GM19468 (cell line): ENCODE results near the gene PFKL.

Experiments
- ATAC-seq: cut with Tn5 transposase; IDR thresholded peaks from one replicate; pipeline ENCODE4 v1.9.1; 2021; ENCODE audit warnings: mild to moderate bottlenecking, moderate library complexity, moderate number of reproducible peaks; ENCODE audit not compliant: unreplicated experiment; ENCODE audit errors: extremely low read depth

Gene PFKL

DNA sequence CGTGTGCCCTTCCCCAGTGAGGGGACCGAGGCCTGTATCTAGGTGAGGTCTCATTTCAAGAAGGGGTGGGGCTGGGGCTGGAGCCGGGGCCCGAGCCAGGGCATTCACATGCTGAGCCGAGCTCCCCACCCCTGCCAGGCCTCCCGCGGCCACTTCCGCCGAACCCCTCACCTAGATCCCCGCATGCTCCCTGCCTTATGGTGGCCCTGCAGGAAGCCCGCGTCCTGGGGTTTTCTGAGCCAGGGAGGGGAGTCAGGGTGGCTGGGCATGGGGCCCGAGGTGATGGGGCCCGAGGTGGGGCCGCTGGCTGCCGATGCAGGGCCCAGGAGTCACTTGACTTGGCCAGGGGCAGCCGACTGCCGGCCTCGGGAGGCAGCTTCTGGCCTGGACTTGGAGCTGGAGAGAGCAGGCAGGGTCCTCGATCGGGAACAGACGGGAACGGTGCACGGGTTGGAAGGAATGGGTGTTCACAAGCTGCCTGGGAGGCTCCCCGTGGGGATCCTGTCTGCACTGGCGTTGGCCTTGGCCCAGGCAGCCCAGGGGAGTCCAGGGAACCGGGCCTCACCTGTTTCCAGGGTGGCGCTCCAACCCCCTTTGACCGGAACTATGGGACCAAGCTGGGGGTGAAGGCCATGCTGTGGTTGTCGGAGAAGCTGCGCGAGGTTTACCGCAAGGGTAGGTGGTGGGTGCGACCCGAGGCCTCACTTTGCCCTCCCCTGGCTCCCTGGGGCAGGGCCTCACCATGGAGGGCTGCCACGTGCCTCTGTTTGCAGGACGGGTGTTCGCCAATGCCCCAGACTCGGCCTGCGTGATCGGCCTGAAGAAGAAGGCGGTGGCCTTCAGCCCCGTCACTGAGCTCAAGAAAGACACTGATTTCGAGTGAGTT, 25.8 kb downstream of the PFKL start:
- no peak for ATAC-seq

DNA sequence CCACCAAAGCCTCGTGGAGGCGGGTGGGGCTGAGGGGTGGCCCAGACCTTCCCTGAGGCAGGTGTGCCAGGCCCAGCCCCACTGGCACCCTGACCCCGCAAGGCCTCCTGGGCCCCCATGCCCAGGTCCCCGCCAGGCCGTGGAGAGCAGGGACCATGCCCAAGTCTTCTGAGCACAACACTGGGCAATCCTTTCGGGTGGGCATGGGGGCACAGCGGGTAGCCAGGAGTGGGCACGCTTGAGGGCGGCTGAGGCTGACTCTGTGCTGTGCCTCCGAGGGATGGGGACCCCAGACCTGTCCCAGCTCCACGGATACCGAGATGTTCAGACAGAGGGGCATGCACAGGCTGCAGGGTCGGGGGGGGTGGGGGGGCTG, 26.4 kb downstream of the PFKL start:
- no peak for ATAC-seq

DNA sequence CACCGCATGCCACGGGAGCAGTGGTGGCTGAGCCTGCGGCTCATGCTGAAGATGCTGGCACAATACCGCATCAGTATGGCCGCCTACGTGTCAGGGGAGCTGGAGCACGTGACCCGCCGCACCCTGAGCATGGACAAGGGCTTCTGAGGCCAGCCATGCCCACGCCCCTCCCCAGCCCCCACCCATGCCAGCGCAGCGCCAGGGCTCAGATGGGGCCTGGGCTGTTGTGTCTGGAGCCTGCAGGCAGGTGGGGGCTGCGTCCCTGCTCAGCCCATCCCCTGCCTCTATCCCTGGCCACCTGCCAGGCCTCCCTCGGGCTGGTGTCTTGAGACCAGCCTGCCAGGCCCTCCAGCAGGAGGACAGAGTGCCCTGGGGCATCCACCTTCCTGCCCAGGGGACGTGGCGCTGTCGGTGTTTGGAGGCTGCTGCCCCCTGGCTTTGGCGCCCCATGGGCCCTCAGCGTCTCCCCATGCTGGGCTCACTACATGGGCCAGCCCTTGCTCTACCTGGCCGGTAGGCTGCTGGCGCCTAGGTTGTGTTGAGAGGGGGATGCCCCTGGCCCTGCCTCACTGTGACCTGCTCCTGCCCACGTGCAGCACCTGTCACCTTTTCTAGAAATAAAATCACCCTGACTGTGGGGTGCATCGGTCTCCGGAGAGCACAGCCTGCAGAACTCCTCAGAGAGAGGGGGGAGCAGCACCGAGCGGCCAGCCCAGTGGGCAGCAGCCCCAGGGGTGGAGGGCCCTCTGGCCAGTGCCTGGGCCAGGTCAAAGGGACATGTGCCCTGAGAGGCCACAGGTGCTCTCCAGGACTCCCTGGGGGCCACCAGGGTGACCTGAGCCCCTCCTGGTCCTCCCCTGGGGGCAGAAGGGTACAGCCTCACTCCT, 27.1 kb downstream of the PFKL start:
- ATAC-seq: no peak

DNA sequence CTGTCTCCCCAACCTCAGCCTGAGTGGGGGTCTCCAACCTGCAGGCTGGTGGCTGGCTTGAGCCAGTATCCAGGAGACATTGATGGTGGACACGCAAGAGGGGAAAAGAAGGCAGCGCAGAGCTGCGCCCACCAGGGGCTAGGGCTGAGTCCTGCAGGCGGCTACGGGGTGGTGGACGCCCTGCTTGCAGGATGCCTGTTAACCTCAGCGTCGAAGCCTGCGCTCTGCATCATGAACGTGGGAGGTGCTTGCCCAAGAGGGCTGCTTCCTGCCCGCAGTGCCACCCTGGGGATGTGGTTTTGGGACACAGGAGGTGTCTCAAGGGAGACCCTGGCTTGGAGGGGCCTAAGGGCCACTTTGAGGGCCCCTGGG, 27.7 kb downstream of the PFKL start:
- ATAC-seq: no peak

DNA sequence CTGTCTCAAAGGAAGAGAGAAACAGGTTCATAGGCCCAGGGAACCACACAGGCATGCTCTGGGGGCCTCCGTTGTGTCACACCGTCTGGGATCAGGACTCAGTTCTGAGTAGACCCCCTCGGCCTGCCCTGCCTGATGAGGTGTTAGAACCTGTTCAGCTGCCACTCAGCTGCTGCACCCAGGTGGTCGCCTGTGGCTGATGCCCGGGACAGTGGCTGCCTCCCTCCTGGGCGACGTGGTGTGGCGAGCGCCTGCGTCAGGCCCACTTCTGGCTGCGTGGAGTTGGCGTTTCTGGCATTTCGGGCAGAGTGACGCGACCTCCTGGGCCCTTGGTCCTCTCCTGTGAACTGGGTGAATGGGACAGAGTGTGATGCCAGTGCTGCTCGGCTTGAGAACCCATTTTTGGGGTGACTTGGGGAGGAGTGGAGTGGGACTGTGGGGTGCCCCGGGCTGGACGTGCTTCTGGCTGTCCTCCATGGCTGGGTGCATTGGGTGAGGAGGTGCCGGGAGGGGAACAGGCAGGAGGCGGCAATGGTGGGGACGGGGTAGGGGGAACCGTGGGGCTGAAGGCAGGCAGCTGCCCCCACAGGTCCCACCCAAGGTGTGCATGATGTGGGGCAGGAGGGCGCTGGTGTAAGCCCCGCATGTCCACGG, 28.5 kb downstream of the PFKL start:
- no peak for ATAC-seq

DNA sequence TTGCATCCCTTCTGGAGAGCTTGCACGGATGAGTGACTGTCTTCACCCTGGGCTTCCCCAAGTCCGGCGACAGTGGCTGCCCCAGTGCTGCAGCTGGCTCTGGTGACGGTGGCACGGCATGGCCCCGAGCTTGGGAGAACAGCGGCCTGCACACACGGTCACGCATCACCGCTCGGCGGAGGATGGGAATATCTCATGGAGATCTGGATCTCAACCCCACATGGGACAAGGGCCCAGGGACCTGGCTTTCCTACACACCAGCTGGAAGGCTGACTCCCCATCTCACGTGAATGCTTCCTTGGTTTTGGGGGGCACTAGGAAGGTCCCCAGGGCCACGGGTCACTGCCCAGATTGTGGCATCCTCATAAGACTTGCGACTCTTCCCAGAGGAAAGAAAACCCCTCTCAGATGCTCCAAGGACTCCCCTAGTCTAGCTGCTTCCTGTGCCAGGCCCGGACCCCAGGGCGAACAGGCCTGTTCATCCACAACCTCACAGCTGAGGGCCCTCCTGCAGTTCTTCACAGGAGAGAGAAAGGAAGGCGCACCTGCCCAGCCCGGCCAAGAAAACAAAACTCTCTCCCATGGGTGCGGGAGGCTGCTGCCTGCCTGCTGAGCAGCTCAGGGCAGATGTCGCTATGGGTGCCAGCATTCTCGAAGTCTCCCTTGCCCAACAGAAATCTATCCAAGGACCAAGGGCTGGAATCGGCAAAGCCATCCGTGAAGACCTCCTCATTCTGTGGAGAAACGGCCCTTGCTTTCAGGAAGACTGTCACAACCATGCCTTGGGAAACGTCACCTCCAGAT, 29.4 kb downstream of the PFKL start:
- ATAC-seq: no peak

DNA sequence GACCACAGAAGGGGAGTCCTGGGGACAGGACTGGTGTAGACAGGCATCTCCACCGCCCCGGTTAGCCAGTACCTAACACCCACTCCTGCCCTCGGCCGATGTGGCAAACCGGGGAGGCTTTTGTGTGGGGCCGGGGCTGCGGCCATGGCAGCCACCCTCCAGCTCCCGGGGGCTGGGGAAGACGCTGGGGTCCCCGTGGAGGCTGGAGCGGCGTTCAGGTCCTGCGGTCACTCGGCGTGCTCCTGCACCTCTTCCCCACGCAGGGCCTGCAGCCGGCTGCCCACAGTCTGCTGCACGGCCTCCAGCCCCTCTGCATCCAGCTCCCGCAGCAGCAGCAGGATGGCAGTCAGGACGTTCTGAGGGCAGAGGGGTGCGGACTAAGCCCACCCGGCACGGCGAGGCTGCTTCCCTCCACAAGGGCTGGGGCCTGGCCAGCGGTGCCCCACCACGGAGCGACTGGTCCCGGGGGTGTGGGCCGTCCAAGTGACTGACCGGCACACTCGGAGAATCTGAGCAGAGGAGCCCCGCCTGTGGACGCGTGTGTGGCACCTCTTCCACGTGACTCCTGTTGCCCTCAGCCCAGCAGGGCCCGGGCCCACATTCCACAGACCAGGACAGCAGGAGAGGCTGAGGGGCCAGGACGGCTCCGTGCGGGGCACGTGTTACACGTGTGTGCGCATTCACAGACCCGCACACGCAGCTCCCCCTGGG, 30.3 kb downstream of the PFKL start:
- no peak for ATAC-seq

DNA sequence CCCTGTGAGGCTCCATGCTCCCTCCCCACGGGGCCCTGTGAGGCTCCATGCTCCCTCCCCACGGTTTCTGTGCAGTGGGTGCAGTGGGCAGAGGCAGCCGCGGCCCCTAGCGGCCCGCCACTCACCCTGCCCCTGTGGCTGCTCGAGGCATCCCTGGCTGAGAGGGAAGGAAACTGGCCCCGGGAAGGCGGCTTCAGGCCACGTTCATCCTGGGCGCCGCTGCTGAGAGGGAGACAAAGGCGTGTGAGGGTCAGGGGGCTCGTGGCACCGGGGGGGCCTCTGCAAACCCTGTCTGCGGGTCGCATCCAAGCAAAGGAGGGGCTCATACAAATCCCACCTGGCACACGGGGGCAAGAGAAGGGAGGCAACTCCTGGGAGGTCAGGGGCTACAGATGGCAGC, 30.8 kb downstream of the PFKL start:
- no peak for ATAC-seq

DNA sequence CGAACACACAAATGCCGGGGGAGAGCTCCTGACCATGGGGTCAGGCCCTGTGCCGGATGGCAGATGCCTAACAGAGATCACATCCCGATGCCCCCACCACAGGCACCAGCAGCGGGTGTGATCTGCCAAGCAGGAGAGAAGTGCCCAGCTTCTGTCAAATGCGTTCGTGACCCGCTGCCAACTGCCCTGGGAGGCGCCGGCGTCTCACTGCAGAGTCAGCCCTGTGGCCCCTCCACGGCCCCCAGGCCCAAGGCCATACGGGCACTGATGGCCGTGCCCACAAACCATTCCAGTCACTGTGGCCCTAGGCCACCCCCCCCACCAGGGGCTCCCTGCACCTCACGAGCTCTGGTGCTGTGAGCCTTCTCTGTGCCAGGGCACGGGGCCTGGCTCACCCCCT, 31.4 kb downstream of the PFKL start:
- ATAC-seq: no peak

DNA sequence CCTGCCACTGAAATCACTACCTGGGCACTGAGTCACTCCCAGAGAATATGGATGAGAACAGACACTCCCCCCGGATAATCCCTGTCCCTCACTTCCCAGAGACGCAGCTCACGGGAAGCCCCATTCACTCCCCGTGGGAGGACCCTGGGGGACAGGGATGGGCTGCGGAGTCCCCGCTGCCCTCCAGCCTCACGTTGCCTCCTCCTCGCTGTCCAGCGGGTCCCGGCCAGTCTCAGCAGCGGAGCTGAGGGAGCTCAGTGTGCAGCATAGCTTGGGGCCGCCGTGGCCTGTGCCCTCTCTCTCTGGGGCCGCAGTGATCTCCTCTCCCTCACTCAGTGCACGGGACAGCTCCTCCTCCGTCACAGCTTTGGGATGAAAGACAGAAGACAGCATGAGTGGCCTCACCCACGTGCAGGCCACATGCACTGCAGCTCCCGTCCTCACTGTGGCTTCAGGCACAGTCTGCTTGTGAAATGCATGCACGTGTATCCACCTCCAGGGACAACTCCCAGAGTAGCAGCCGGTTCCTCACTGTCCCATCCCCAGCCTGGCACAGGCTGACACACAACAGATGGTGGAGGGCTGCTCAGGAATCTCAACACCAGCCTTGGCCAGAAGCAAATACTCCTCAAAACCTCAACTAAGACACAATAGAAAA, 31.9 kb downstream of the PFKL start:
- ATAC-seq: no peak

DNA sequence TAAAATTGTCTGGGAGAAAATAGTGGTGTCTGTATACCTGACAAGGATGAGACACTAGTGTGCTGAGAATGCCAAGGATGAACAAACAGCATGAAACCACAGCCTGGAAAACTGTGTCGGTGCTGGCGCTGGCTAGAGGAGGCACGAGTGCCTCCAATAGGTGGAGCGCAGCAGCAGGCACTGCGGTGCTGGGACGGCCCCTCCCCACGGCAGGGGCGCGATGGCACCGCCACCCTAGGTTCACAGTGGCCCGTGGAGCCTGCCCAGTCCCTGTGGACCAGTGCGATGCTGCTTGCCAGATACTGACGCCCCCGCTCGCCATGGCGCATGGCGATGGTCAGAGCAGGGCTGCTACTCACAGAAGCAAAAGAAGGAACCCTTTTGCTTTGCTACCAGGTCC, 32.5 kb downstream of the PFKL start:
- ATAC-seq: no peak

DNA sequence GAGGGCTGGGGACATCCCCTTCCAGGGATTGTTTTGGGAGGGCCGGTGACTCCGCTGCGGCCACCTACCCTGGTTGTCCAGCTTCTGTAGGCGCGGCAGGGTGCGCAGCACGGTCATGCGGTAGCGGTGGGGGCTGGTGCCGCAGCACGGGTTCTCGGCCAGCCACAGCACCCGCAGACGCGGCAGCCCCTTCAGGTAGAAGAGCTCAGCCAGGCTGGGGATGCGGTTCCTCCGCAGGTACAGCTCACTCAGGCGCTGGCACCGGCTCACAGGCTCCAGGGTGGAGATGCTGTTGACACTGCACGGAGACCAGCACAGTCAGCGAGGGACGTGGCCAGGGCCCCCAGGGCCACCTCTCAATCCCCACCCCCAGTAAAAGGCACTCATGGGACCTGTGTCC, 33.1 kb downstream of the PFKL start:
- no peak for ATAC-seq

DNA sequence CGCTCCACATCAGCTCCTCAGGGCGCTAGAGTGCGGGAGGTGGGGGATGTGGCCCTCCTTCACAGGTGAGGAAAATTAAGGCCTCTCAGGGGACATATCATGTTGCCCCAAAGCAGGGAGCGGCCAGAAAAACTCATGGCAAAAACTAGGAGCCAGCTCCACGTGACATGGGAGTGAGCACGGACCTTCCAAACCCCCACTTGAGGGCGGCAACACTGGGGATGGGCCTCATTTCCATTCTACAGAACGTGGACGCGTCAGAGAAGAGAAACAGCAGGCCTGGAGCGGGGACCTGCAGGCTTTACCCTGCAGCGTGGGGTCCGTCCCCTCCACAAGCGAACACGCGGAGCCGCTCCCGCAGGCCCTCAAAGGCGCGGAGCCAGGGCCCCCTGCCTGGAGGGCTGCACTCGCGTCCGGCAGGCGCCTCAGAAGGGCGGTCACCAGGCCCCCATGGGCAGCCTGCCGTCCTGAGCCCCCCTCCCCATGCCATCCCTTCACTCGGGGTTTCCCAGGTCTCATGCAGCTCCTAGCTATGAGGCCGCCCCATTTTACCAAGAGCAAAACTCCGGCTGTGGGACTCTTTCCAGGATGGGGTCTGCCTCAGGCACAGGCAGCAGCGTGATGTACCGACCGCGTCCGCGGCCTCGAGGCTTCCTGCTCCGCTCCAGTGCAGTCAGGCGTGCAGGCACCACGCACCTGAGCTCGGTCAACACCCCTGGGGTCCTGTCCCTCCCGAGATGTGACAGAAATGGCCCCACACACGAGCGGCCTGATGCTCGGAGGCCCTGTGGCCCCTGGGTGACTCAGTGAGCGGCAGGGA, 33.9 kb downstream of the PFKL start:
- ATAC-seq: no peak

DNA sequence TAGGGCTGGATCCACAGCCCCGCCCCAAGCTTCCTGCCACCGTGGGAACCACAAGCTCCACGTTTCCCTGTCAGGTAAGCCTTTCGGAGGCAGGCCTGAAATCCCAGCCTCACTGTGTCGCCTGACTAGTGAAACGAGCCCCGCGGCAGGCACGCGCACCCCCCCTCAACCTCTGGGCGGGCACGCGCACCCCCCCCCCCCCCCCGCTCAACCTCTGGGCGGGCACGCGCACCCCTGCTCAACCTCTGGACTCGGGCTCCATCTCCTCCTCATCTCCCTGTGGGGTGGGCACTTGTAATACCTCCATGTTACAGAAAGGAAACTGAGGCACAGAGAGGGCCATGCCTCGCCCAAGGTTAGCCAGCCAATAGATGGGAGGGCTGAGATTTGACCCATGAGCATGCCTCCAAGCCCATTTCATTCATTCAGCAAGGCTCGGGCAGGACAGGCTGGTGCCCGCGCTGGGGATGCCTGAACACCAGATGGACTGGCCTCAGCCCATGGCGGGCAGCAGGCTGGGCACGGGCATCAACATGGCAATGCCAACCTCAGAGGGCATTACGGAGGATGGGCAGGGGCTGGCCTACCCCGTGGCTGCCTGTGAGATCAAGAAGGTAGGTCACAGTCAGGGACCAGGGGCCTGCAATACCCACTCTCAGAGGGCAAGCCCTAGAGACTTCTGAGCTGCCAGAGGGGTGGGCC, 34.6 kb downstream of the PFKL start:
- ATAC-seq: no peak

DNA sequence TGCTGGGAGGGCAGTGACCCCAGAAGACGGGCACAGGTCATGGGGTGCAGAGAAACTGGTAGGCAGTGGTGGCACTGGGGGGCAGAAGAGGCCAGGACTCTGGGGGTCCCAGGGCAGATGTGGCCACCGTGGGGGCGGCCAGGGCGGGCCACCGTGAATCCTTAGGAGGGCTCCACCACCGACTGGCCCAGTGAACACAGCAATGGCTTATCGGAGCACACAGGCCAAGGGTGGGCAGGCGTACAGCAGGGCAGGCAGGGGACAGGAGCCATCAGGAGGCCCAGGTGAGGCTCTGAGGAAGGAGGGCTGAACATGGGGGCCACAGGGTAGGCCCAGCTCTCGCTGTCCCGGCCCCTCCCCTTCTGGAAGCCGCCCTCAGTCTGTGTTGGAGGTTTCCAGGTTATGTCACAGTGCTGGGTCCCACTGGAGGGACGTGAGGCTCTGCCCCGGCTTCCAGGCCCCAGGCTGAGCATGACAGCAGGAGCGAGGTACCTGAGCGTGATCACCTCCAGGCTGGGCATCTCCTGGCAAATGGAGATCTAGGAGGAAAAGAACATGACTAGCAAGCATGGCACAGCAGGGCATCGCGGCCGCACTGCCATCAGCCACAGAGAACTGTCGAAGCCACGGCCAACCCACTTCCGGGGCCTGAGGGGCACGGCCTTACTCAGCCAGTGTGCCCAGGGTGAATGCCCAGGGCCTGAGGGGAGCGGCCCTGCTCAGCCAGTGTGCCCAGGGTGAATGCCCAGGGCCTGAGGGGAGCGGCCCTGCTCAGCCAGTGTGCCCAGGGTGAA, 35.6 kb downstream of the PFKL start:
- no peak for ATAC-seq

DNA sequence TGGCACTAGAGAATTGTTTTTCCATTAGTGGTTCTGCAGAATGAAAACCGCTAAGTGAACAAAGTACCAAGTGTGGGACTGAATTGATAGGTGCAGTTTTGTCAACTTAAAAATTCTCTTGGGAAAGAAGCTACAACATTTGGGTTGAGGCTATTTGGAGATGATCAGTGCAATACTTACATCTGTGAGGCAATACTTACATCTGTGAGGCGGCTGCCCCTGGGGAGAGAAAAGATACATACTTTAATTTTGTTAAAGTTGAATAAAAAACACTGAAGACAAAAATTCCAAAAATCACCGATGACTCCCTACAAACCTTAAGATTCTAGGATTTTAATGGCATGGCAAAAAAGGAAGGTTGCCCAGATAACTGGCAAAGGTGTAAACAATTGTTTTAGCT, 37.6 kb downstream of the PFKL start:
- ATAC-seq: no peak
